H1 (cell line): ENCODE results near the gene LARP1. TPM values are rescaled to one million over a fixed set of nuclear protein-coding genes. Genes with fewer than 3 reads are reported as not detected.

Experiments
- CTCF ChIA-PET: fragments of 300-600 bp; sonication (Branson Sonifier 250); formaldehyde crosslinking; loops from one replicate; lab custom pipeline; 2021; ENCODE audit not compliant: partially characterized antibody; lab: Charles Lee
- POLR2A ChIA-PET: fragments of 300-600 bp; sonication (Branson Sonifier 250); formaldehyde crosslinking; loops from one replicate; lab custom pipeline; 2021; ENCODE audit warnings: inconsistent platforms; ENCODE audit not compliant: partially characterized antibody; lab: Charles Lee
- DNase-seq, 2 experiments: peaks; one replicate each; pipeline versions ENCODE4 v3.0.0 to v3.0.0-alpha.2; 2010 to 2022; ENCODE audit warnings: low spot score in 2 of 2, low read depth in 1 of 2, mixed read lengths in 1 of 2
- FAIRE-seq: peaks from 2 replicates; lab custom pipeline; 2011; peaks lifted over from hg19 to GRCh38; lab: Jason Lieb, UNC
- H2AFZ ChIP-seq: 2 replicates; pipeline ENCODE4 v1.8.1; 2012; ENCODE audit warnings: low read length, inconsistent platforms
- H2AK5ac ChIP-seq: 2 replicates; pipeline ENCODE4 v1.6.1; 2013; ENCODE audit warnings: low read depth, low read length
- H2BK120ac ChIP-seq: replicated peaks from 2 replicates; pipeline ENCODE3; 2013; ENCODE audit warnings: low read depth, low read length, inconsistent platforms
- H2BK12ac ChIP-seq: 2 replicates; pipeline ENCODE4 v1.6.1; 2013; ENCODE audit warnings: low read depth, low read length
- H2BK15ac ChIP-seq: 2 replicates; pipeline ENCODE4 v1.6.1; 2013; ENCODE audit warnings: low read length
- H2BK20ac ChIP-seq: 2 replicates; pipeline ENCODE4 v1.6.1; 2013; ENCODE audit warnings: low read length
- H2BK5ac ChIP-seq: 2 replicates; pipeline ENCODE4 v1.6.1; 2013; ENCODE audit warnings: low read depth, low read length
- H3K14ac ChIP-seq: 2 replicates; pipeline ENCODE4 v1.6.1; 2013; ENCODE audit warnings: inconsistent platforms; ENCODE audit not compliant: insufficient read length
- H3K18ac ChIP-seq: 2 replicates; pipeline ENCODE4 v1.6.1; 2013; ENCODE audit warnings: low read length; ENCODE audit errors: extremely low read depth
- H3K23ac ChIP-seq: 2 replicates; pipeline ENCODE4 v1.6.1; 2013; ENCODE audit warnings: inconsistent platforms; ENCODE audit not compliant: insufficient read length
- H3K23me2 ChIP-seq: 2 replicates; pipeline ENCODE4 v1.6.1; 2013; ENCODE audit warnings: low read depth, low read length
- H3K27ac ChIP-seq: 2 replicates; pipeline ENCODE4 v1.6.1; 2011; ENCODE audit warnings: low read depth, low read length, inconsistent platforms
- H3K27me3 ChIP-seq, 4 experiments: replicated peaks in 1 of 4; 1 replicate in 1 of 4; 2 replicates in 3 of 4; pipeline versions ENCODE4 v1.6.1 to v1.8.1; 2011 to 2013; ENCODE audit warnings: low read length in 3 of 4, mild to moderate bottlenecking in 3 of 4, inconsistent platforms in 2 of 4, mixed read lengths in 2 of 4, moderate library complexity in 1 of 4; ENCODE audit not compliant: control insufficient read depth in 3 of 4, insufficient read depth in 3 of 4; ENCODE audit errors: extremely low read depth in 1 of 4
- H3K36me3 ChIP-seq, 4 experiments: 2 replicates each; pipeline versions ENCODE4 v1.6.1 to v1.8.1; 2011 to 2013; ENCODE audit warnings: mild to moderate bottlenecking in 4 of 4, low read length in 3 of 4, moderate library complexity in 2 of 4, control low read depth in 1 of 4, inconsistent platforms in 1 of 4; ENCODE audit not compliant: insufficient read depth in 4 of 4, control insufficient read depth in 2 of 4
- H3K4ac ChIP-seq: replicated peaks from 2 replicates; pipeline ENCODE3; 2013; ENCODE audit warnings: low read length, low read depth, mixed read lengths, inconsistent platforms; ENCODE audit not compliant: insufficient read length
- H3K4me1 ChIP-seq, 4 experiments: replicated peaks in 1 of 4; 1 replicate in 1 of 4; 2 replicates in 3 of 4; pipeline versions ENCODE4 v1.6.1 to v1.8.1; 2011 to 2013; ENCODE audit warnings: low read length in 3 of 4, inconsistent platforms in 2 of 4, mixed read lengths in 1 of 4; ENCODE audit not compliant: insufficient read depth in 4 of 4, control insufficient read depth in 3 of 4
- H3K4me2 ChIP-seq, 2 experiments: 2 replicates each; pipeline versions ENCODE4 v1.6.1 to v1.8.1; 2011 to 2013; ENCODE audit warnings: low read depth in 2 of 2, low read length in 2 of 2, control low read depth in 1 of 2, inconsistent platforms in 1 of 2, mild to moderate bottlenecking in 1 of 2; ENCODE audit not compliant: insufficient read depth in 1 of 2
- H3K4me3 ChIP-seq, 4 experiments: fragments of 200-600, 300-600 bp in 1 of 4; sonication (generic), shearing (Covaris generic), sonication (Bioruptor Twin) in 1 of 4; 2 replicates each; pipeline versions ENCODE4 v1.5.1 to v1.8.1; 2011 to 2016; ENCODE audit warnings: low read length in 4 of 4, low read depth in 3 of 4, control low read depth in 2 of 4, inconsistent platforms in 2 of 4, mild to moderate bottlenecking in 2 of 4, mixed read lengths in 1 of 4, moderate library complexity in 1 of 4; ENCODE audit not compliant: insufficient read depth in 2 of 4; ENCODE audit errors: extremely low read depth in 1 of 4
- H3K56ac ChIP-seq: replicated peaks from 2 replicates; pipeline ENCODE3; 2013; ENCODE audit warnings: low read depth, mild to moderate bottlenecking, mixed read lengths, low read length, inconsistent platforms; ENCODE audit not compliant: insufficient read length
- H3K79me1 ChIP-seq: 2 replicates; pipeline ENCODE4 v1.6.1; 2013; ENCODE audit warnings: low read depth, low read length, control low read depth
- H3K79me2 ChIP-seq, 2 experiments: 2 replicates each; pipeline versions ENCODE4 v1.6.1 to v1.8.1; 2012 to 2013; ENCODE audit warnings: low read length in 2 of 2, mild to moderate bottlenecking in 2 of 2, inconsistent platforms in 1 of 2; ENCODE audit not compliant: insufficient read depth in 2 of 2, control insufficient read depth in 1 of 2
- H3K9ac ChIP-seq, 4 experiments: replicated peaks in 1 of 4; 1 replicate in 1 of 4; 2 replicates in 3 of 4; pipeline versions ENCODE4 v1.6.1 to v1.8.1; 2011 to 2013; ENCODE audit warnings: low read depth in 3 of 4, low read length in 3 of 4, control low read depth in 2 of 4, mild to moderate bottlenecking in 2 of 4, moderate library complexity in 2 of 4, inconsistent platforms in 1 of 4; ENCODE audit errors: extremely low read depth in 1 of 4
- H3K9me3 ChIP-seq, 2 experiments: 2 replicates each; pipeline versions ENCODE4 v1.6.1 to v1.8.1; 2012 to 2013; ENCODE audit warnings: mild to moderate bottlenecking in 2 of 2, moderate library complexity in 2 of 2, control low read depth in 1 of 2, inconsistent platforms in 1 of 2, low read depth in 1 of 2, low read length in 1 of 2, mixed read lengths in 1 of 2; ENCODE audit not compliant: insufficient read depth in 2 of 2
- H4K20me1 ChIP-seq, 2 experiments: replicated peaks in 1 of 2; 2 replicates each; pipeline versions ENCODE3 to v1.8.1; 2011 to 2013; ENCODE audit warnings: inconsistent platforms in 2 of 2, low read length in 2 of 2, mild to moderate bottlenecking in 1 of 2; ENCODE audit not compliant: insufficient read depth in 2 of 2, control insufficient read depth in 1 of 2
- H4K5ac ChIP-seq: 2 replicates; pipeline ENCODE4 v1.6.1; 2013; ENCODE audit warnings: low read length, low read depth, mixed read lengths, inconsistent platforms; ENCODE audit not compliant: insufficient read length
- H4K8ac ChIP-seq: 2 replicates; pipeline ENCODE4 v1.8.0; 2013; ENCODE audit warnings: mild to moderate bottlenecking, moderate library complexity, low read length, inconsistent platforms; ENCODE audit not compliant: insufficient read depth; ENCODE audit errors: extremely low read depth
- H4K91ac ChIP-seq: replicated peaks from 2 replicates; pipeline ENCODE3; 2013; ENCODE audit warnings: low read length, mixed read lengths, inconsistent platforms; ENCODE audit not compliant: insufficient read length
- CBX5 ChIP-seq: fragments of 300-800, 300-1000 bp; sonication (generic); IDR thresholded peaks from 2 replicates; pipeline ENCODE4 v1.7.1; 2016; ENCODE audit warnings: antibody characterized with exemption, low read length, low read depth
- CBX8 ChIP-seq: fragments of 300-800, 300-1000 bp; sonication (generic); IDR thresholded peaks from 2 replicates; pipeline ENCODE4 v1.7.1; 2016; ENCODE audit warnings: low read depth, low read length, borderline replicate concordance
- EGR1 ChIP-seq: IDR thresholded peaks from 2 replicates; pipeline ENCODE4 v1.6.1; 2011; ENCODE audit warnings: low read depth, low read length, borderline replicate concordance
- HDAC6 ChIP-seq: IDR thresholded peaks from one replicate; pipeline ENCODE4 v1.7.1; 2012; ENCODE audit warnings: low read depth, mild to moderate bottlenecking, inconsistent platforms, low read length, moderate library complexity
- JUN ChIP-seq: IDR thresholded peaks from 2 replicates; pipeline ENCODE4 v1.6.1; 2011; ENCODE audit warnings: low read depth, mild to moderate bottlenecking, improper control_type of control experiment, low read length
- NANOG ChIP-seq: IDR thresholded peaks from 2 replicates; pipeline ENCODE4 v1.6.1; 2011; ENCODE audit warnings: low read length, low read depth, mild to moderate bottlenecking, inconsistent platforms; ENCODE audit not compliant: insufficient read depth, poor library complexity, severe bottlenecking
- RFX5 ChIP-seq: IDR thresholded peaks from 2 replicates; pipeline ENCODE4 v1.6.1; 2011; ENCODE audit warnings: low read depth, low read length, improper control_type of control experiment, borderline replicate concordance
- SIN3A ChIP-seq, 2 experiments: IDR thresholded peaks in 1 of 2; conservative IDR thresholded peaks in 1 of 2; 2 replicates each; pipeline ENCODE4 v1.6.1; 2011 to 2012; ENCODE audit warnings: low read length in 2 of 2, improper control_type of control experiment in 1 of 2, low read depth in 1 of 2, mild to moderate bottlenecking in 1 of 2
- SP4 ChIP-seq: IDR thresholded peaks from 2 replicates; pipeline ENCODE4 v1.6.1; 2012; ENCODE audit warnings: low read length, inconsistent platforms
- SRF ChIP-seq: IDR thresholded peaks from 2 replicates; pipeline ENCODE4 v1.6.1; 2011; ENCODE audit warnings: mild to moderate bottlenecking, low read depth, low read length, moderate library complexity
- TAF1 ChIP-seq: IDR thresholded peaks from 2 replicates; pipeline ENCODE4 v1.6.1; 2011; ENCODE audit warnings: mild to moderate bottlenecking, low read depth, low read length
- ZNF274 ChIP-seq: IDR thresholded peaks from 2 replicates; pipeline ENCODE4 v1.7.0; 2012; ENCODE audit warnings: low read length, borderline replicate concordance; ENCODE audit errors: extremely low read depth
- WGBS, 2 experiments: shearing (Covaris generic) in 1 of 2; methylation state at CpG; one replicate each; pipeline versions ENCODE4 v1.1.6 to v1.1.7; 2013 to 2015; ENCODE audit warnings: low lambda C conversion rate in 2 of 2, mixed read lengths in 2 of 2, inconsistent platforms in 1 of 2, low coverage in 1 of 2, missing lambda C conversion rate in 1 of 2; ENCODE audit not compliant: insufficient replicate concordance in 2 of 2, insufficient coverage in 1 of 2, insufficient read length in 1 of 2; ENCODE audit errors: extremely low coverage in 1 of 2, missing lambda C conversion rate in 1 of 2; 5-methylcytosine and 5-hydroxymethylcytosine counted together
- polyA plus RNA-seq, 7 experiments: library from polyadenylated mRNA; depleted of rRNA in 3 of 7; stranded (reverse) in 5 of 7; unstranded in 2 of 7; fragments of >200 nt in 5 of 7; fragments of 200-250 nt in 2 of 7; gene quantifications; 1 replicate in 5 of 7; 2 replicates in 1 of 7; 4 replicates in 1 of 7; pipeline versions ENCODE4 v1.2.1 to v1.2.3, GENCODE V29; 2011 to 2013; ENCODE audit warnings: missing spikeins in 2 of 7, mixed read lengths in 2 of 7
- total RNA-seq: library from RNA; stranded (reverse); fragmentation: NEBNext Ultra II Directional; extraction: Animal tissue kit (Norgen Biotek cat#: 25700); gene quantifications from 2 replicates; pipeline ENCODE4 v1.2.1, GENCODE V29; 2021

The LARP1 gene
- total and polyA plus RNA-seq, 2 of the 8 experiments (the other 6 are each of a cell fraction or from before 2014, with no cell fraction given), result 106 to 422 TPM

GRCh38 chr5:154709368-154710305, 45.5 kb upstream of the LARP1 start:
- no peak overlapping the region for H3K56ac ChIP-seq
- no peaks in the 10 kb centered on the region for H4K20me1 ChIP-seq
- ChIA-PET CTCF (interaction anchor here (0.6 to 5.2 kb wide), 9 partner anchors 13 to 505 kb away, joined by 3 to 27 read pairs (median 5); no protein-coding TSS in a partner anchor), POLR2A (interaction anchor here (0.6 to 1.5 kb wide), 2 partner anchors 18 to 22 kb away, joined by 3 to 5 read pairs; no protein-coding TSS in a partner anchor)
- H3K4me3 ChIP-seq, result no peak overlapping the region
- H4K5ac ChIP-seq, result no peak overlapping the region
- H2BK120ac ChIP-seq, result no peak overlapping the region
- H3K79me2 ChIP-seq, result peaks cover 0 to 9% of the 10 kb centered on the region in 2 experiments; a peak in 2 of 4 replicates
- no peak overlapping the region for H3K27ac ChIP-seq
- no peak overlapping the region for H2AK5ac ChIP-seq
- no peak overlapping the region for H3K4me2 ChIP-seq
- H2BK5ac ChIP-seq, result no peak overlapping the region
- H2BK15ac ChIP-seq, result no peak overlapping the region
- no peak overlapping the region for H2BK20ac ChIP-seq
- WGBS, 2 experiments, result 90% methylated on average over 15 of the region's 15 CpGs; no CpG with 5 or more reads in 1 of the 2 experiments
- no peak overlapping the region for H3K18ac ChIP-seq
- no peak overlapping the region for H4K91ac ChIP-seq
- H3K9ac ChIP-seq, result no peak overlapping the region
- no peak overlapping the region for H2BK12ac ChIP-seq
- no peaks in the 10 kb centered on the region for H3K27me3 ChIP-seq
- H4K8ac ChIP-seq, result no peak overlapping the region
- DNase-seq, result no peak
- no peaks in the 10 kb centered on the region for H3K36me3 ChIP-seq
- no peak for FAIRE-seq
- H3K9me3 ChIP-seq, result no peaks in the 10 kb centered on the region
- no peak overlapping the region for H2AFZ ChIP-seq
- H3K4ac ChIP-seq, result no peak overlapping the region
- peaks cover 3% of the 10 kb centered on the region for H3K79me1 ChIP-seq
- no peak overlapping the region for H3K14ac ChIP-seq
- H3K23ac ChIP-seq, result no peak overlapping the region
- peaks cover 12 to 33% (median 20%) of the 10 kb centered on the region in 4 experiments for H3K4me1 ChIP-seq
- peaks cover 8% of the 10 kb centered on the region for H3K23me2 ChIP-seq
- TF ChIP-seq NANOG (no peak), JUN (no peak), HDAC6 (no peak), TAF1 (no peak), RFX5 (no peak), ZNF274 (no peak), CBX5 (no peak), CBX8 (no peak), SRF (no peak), SP4 (no peak), SIN3A (conservative IDR thresholded peaks at IDR 0.05 in 1 of 2, IDR thresholded peaks at IDR 0.05 in 1 of 2; ENCODE audit: low read depth in 1 of 2, low read length in 2 of 2) (no peak), EGR1 (no peak)
